ENCODE measurements around the gene CENPQ.

The CENPQ gene, protein sequence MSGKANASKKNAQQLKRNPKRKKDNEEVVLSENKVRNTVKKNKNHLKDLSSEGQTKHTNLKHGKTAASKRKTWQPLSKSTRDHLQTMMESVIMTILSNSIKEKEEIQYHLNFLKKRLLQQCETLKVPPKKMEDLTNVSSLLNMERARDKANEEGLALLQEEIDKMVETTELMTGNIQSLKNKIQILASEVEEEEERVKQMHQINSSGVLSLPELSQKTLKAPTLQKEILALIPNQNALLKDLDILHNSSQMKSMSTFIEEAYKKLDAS

DNA sequence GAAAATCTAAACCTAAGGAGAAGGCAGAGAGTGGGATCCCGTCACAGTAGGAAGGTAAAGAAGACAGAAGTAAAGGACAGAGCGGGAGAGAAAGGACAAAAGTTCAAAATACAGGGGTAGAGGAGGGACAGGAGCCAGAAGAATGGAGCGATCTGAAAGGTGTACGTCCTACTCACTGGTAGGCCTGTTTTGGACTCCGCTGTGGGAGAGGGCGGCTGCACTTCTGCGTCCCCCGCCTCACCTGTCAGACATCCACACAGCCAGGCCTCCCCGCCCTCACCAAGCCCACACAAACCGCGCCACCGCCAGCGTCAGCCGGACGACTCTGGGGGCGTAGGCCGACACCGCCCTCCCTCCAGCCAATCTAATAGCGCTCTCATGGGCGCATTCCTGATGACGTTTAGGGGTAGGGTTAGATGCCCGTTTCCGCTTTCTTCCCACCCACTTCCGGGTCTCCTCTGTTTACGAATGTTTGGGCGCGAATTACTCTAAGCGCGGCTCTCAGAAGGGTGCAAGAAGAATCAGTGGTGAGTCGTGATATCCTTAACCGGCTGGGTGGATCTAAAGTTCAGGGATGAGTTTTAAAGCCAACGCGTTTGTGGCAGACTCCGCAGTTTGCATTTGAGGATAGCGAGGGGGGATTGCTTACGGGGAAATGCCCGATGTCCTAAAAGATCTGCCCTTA is at the start of gene CENPQ, which contains the start of gene MMUT:
TSS of gene CENPQ (plus strand) at position 444 of the 685 bp plus-strand sequence. CDS start 6,807 bp downstream, outside the sequence.
TSS of gene MMUT (minus strand) at position 327 of the 685 bp plus-strand sequence. CDS start 3,787 bp downstream, outside the sequence.
- Histone ChIP-seq H3K9ac (ENCODE audit: low read length) (peak within 1 kb of the TSS; percentile 94), H3K36me3 (ENCODE audit: control insufficient read depth, insufficient read depth, low read length) (no peaks in the 10 kb centered on the region; the same call in 1 of the 2 replicates), H3K27me3 (ENCODE audit: control insufficient read depth, insufficient read depth, low read length) (no peaks in the 10 kb centered on the region), H3K4me1 (ENCODE audit: control insufficient read depth, insufficient read depth, low read length) (no peaks in the 10 kb centered on the region), H3K4me3 (ENCODE audit: low read depth, low read length) (peak within 1 kb of the TSS; percentile 93), H3K9me3 (ENCODE audit: control insufficient read depth, insufficient read depth, low read depth, low read length) (no peaks in the 10 kb centered on the region), H3K27ac (ENCODE audit: low read depth, low read length) (peak within 1 kb of the TSS; percentile 73)

DNA sequence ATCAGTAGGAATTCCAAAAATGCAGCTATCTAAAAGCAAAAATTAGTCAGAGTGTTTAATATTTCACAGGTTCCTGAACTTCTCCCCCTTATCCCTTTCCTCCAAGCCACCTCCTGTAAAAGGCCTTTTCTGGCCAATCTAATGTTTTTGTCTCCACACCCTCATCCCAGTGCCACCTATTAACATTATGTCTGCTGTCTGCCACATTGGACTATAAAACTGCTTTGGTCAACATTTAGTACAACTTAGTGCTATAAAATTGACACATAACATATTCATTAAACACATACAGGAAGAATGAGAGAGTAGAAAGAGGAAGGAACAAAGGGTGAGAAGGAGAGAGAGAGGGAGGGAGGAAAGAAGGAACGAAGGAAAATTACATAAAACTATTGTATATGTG is 47.8 kb upstream of the CENPQ start:
- no peak overlapping the region for H3K4me3 ChIP-seq (ENCODE audit: low read depth, low read length)

DNA sequence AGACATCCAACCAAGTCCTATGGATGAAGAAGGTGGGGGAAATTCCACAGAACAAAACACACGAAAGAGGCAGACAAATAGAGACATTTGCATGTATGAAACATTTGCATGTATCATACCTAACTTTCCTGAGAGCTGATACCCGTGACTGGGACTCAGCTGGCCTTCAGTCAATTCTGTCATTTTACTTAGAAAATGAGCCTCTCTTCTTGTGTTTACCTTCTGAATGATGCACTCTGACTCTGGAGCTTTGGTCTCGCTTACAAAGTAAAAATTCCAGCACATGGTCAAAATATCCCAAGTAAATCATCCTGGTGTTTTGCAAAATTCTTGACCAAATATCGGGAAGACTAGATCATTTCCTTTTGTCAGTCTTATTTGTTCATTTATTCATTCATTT is 47.0 kb upstream of the CENPQ start:
- H3K27me3 ChIP-seq (ENCODE audit: control insufficient read depth, insufficient read depth, low read length) = no peaks in the 10 kb centered on the region
- no peak overlapping the region for H3K27ac ChIP-seq (ENCODE audit: low read depth, low read length)
- H3K4me3 ChIP-seq (ENCODE audit: low read depth, low read length) = no peak overlapping the region
- no peaks in the 10 kb centered on the region for H3K36me3 ChIP-seq (ENCODE audit: control insufficient read depth, insufficient read depth, low read length)
- H3K9ac ChIP-seq (ENCODE audit: low read length) = no peak overlapping the region
- no peaks in the 10 kb centered on the region for H3K4me1 ChIP-seq (ENCODE audit: control insufficient read depth, insufficient read depth, low read length)
- 0 out of 2 replicates have a peak, but pooled peaks cover 4% of the 10 kb centered on the region for H3K9me3 ChIP-seq (ENCODE audit: control insufficient read depth, insufficient read depth, low read depth, low read length)

More for the DNA sequence above, 47.8 kb upstream of the CENPQ start:
- Histone ChIP-seq H3K36me3 (ENCODE audit: control insufficient read depth, insufficient read depth, low read length) (no peaks in the 10 kb centered on the region), H3K9ac (ENCODE audit: low read length) (no peak overlapping the region), H3K27ac (ENCODE audit: low read depth, low read length) (no peak overlapping the region), H3K4me1 (ENCODE audit: control insufficient read depth, insufficient read depth, low read length) (no peaks in the 10 kb centered on the region), H3K27me3 (ENCODE audit: control insufficient read depth, insufficient read depth, low read length) (no peaks in the 10 kb centered on the region), H3K9me3 (ENCODE audit: control insufficient read depth, insufficient read depth, low read depth, low read length) (0 out of 2 replicates have a peak, but pooled peaks cover 4% of the 10 kb centered on the region)

DNA sequence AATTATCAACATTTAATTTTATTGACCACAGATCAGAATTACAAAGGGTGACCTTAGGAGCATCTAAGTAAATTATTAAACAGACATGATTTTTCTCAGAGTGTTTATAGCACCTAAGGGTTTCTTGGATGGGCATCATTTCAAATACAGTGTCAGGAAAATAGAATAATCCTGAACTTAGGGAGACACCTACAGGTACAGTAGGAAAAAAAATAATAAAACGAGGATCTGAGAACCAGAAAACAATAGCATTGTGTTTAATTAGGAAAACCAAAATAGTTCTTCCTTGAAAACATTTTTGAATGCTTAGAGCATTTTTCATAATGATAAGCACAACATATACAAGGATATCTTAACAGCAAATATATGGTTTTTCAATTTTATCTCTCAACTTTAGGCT is 39.4 kb upstream of the CENPQ start:
- Histone ChIP-seq H3K4me1 (ENCODE audit: control insufficient read depth, insufficient read depth, low read length) (no peaks in the 10 kb centered on the region), H3K27me3 (ENCODE audit: control insufficient read depth, insufficient read depth, low read length) (no peaks in the 10 kb centered on the region), H3K4me3 (ENCODE audit: low read depth, low read length) (no peak overlapping the region), H3K36me3 (ENCODE audit: control insufficient read depth, insufficient read depth, low read length) (no peaks in the 10 kb centered on the region), H3K27ac (ENCODE audit: low read depth, low read length) (no peak overlapping the region), H3K9ac (ENCODE audit: low read length) (no peak overlapping the region), H3K9me3 (ENCODE audit: control insufficient read depth, insufficient read depth, low read depth, low read length) (no peaks in the 10 kb centered on the region)

DNA sequence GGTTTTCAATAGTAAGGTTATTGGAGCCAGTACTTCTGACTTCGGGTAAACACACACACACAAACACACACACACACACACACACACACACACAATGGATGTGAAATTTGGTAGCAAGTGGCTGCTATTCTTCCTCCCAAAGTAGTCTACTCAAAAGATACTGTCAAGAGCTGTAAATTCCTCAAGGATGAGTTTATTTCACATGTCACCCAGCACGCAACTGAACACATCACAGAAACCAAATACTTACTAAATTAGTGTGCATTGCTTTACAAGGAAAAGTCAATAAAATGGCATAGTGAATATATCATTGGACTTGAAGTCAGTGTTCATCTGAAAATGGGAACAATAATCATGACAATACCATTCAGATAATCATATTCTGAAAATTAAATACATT is 33.0 kb upstream of the CENPQ start:
- H3K9ac ChIP-seq (ENCODE audit: low read length) = no peak overlapping the region
- H3K9me3 ChIP-seq (ENCODE audit: control insufficient read depth, insufficient read depth, low read depth, low read length) = no peaks in the 10 kb centered on the region
- H3K4me3 ChIP-seq (ENCODE audit: low read depth, low read length) = no peak overlapping the region

DNA sequence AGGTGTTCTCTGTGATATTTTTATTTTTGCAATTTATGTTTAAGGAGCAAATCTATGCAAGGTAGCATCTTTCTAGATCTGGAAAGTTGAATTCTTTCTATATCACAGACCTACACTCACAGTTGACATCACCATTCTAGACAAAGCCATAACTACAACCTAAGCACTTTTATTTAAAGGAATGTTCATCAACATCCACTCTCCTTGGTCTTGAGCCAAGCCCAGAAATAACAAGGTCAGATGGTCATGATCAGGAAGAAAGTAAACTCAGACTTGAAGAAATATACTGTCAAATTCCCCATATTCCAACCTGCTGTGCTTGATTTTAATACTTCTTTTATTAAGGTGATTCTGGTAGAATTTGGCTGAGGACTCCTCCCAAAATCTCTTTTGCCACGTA is 32.3 kb upstream of the CENPQ start:
- Histone ChIP-seq H3K4me1 (ENCODE audit: control insufficient read depth, insufficient read depth, low read length) (no peaks in the 10 kb centered on the region), H3K27ac (ENCODE audit: low read depth, low read length) (no peak overlapping the region), H3K9ac (ENCODE audit: low read length) (no peak overlapping the region)

More for the DNA sequence above, 33.0 kb upstream of the CENPQ start:
- H3K27me3 ChIP-seq (ENCODE audit: control insufficient read depth, insufficient read depth, low read length) = no peaks in the 10 kb centered on the region
- no peak overlapping the region for H3K27ac ChIP-seq (ENCODE audit: low read depth, low read length)
- no peaks in the 10 kb centered on the region for H3K4me1 ChIP-seq (ENCODE audit: control insufficient read depth, insufficient read depth, low read length)
- peaks cover 15% of the 10 kb centered on the region for H3K36me3 ChIP-seq (ENCODE audit: control insufficient read depth, insufficient read depth, low read length)

DNA sequence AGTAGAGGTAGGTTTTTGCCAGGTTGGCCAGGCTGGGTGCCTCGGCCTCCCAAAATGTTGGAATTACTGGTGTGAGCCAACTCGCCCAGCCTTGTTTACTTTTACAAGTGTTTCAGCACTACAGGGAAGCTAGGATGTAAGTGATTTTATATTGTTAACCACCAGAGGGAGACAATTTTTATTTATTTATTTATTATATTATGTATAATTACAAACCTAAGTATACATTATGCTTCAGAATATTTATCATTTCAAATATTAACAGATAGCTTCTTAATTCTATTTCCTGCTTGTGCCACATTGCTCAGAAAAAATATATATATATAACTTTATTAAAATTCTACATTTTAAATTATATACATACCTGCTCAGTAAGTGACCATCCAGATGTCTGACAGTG is 9.9 kb upstream of the CENPQ start:
- no peaks in the 10 kb centered on the region for H3K27me3 ChIP-seq (ENCODE audit: control insufficient read depth, insufficient read depth, low read length)
- peaks cover 20% of the 10 kb centered on the region for H3K36me3 ChIP-seq (ENCODE audit: control insufficient read depth, insufficient read depth, low read length)

More for the DNA sequence above, 32.3 kb upstream of the CENPQ start:
- H3K4me3 ChIP-seq (ENCODE audit: low read depth, low read length) = no peak overlapping the region
- H3K27me3 ChIP-seq (ENCODE audit: control insufficient read depth, insufficient read depth, low read length) = no peaks in the 10 kb centered on the region
- H3K36me3 ChIP-seq (ENCODE audit: control insufficient read depth, insufficient read depth, low read length) = peaks cover 18% of the 10 kb centered on the region
- H3K9me3 ChIP-seq (ENCODE audit: control insufficient read depth, insufficient read depth, low read depth, low read length) = no peaks in the 10 kb centered on the region

DNA sequence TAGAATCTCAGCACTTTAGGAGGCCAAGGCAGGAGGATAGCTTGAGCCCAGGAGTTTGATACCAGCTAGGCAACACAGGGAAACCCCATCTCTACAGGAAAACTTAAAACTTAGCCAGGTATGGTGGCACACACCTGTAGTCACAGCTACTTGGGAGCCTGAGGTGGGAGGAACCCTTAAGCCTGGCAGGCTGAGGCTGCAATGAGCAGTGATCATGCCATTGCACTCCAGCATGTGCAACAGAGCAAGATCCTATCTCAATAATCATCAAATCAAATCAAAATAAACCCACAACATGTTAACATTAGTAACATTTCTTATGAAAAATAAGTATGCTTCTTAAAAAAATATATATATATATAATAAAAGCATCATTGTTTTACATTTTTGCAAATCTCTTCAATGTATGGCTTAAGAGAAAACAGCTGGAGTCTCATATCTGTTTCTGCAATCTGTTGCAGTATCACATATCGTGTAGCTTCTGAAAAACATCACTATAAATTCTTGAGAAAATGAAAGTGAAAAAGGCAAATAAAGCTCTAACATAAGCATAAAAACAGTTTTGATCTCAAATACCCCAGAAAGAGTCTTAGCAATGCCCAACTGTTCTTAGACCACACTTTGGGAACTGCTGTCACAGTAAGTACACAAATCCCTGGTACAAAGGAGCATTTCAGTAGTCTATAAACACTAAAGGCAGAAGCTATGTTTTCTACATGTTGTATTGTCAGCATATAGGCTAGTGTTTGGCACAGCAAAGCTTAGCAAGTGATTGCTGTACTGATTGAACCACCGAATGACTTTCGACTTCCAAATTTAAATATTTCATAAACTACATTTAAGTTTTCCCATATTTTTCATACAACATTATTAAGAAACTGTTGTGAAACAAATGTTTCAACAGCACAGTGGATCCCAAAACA is 8.1 kb upstream of the CENPQ start:
- Histone ChIP-seq H3K4me1 (ENCODE audit: control insufficient read depth, insufficient read depth, low read length) (no peaks in the 10 kb centered on the region), H3K27ac (ENCODE audit: low read depth, low read length) (no peak overlapping the region), H3K36me3 (ENCODE audit: control insufficient read depth, insufficient read depth, low read length) (peaks cover 15% of the 10 kb centered on the region), H3K9me3 (ENCODE audit: control insufficient read depth, insufficient read depth, low read depth, low read length) (no peaks in the 10 kb centered on the region), H3K4me3 (ENCODE audit: low read depth, low read length) (no peak overlapping the region), H3K27me3 (ENCODE audit: control insufficient read depth, insufficient read depth, low read length) (no peaks in the 10 kb centered on the region), H3K9ac (ENCODE audit: low read length) (no peak overlapping the region)

More for the DNA sequence above, 9.9 kb upstream of the CENPQ start:
- no peak overlapping the region for H3K27ac ChIP-seq (ENCODE audit: low read depth, low read length)
- no peaks in the 10 kb centered on the region for H3K9me3 ChIP-seq (ENCODE audit: control insufficient read depth, insufficient read depth, low read depth, low read length)
- no peak overlapping the region for H3K9ac ChIP-seq (ENCODE audit: low read length)
- H3K4me1 ChIP-seq (ENCODE audit: control insufficient read depth, insufficient read depth, low read length) = no peaks in the 10 kb centered on the region
- no peak overlapping the region for H3K4me3 ChIP-seq (ENCODE audit: low read depth, low read length)

DNA sequence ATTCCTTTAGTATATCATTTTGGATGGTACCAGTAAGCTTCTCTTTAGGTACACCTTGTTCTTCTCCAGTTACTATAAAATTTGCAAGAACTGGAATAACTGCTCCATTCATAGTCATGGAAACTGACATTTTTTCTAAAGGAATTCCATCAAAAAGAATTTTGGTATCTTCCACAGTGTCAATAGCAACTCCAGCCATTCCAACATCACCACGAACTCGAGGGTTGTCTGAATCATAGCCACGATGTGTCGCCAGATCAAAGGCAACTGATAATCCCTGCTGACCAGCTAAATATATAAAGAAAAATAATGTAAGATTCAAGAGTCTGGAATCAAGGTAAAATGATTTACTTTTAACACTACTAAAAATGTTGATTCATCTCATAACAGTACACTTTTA is 5.4 kb upstream of the CENPQ start:
- no peak overlapping the region for H3K4me3 ChIP-seq (ENCODE audit: low read depth, low read length)
- no peaks in the 10 kb centered on the region for H3K9me3 ChIP-seq (ENCODE audit: control insufficient read depth, insufficient read depth, low read depth, low read length)
- no peaks in the 10 kb centered on the region for H3K4me1 ChIP-seq (ENCODE audit: control insufficient read depth, insufficient read depth, low read length)
- H3K36me3 ChIP-seq (ENCODE audit: control insufficient read depth, insufficient read depth, low read length) = peaks cover 7% of the 10 kb centered on the region
- no peaks in the 10 kb centered on the region for H3K27me3 ChIP-seq (ENCODE audit: control insufficient read depth, insufficient read depth, low read length)
- no peak overlapping the region for H3K27ac ChIP-seq (ENCODE audit: low read depth, low read length)
- H3K9ac ChIP-seq (ENCODE audit: low read length) = no peak overlapping the region

DNA sequence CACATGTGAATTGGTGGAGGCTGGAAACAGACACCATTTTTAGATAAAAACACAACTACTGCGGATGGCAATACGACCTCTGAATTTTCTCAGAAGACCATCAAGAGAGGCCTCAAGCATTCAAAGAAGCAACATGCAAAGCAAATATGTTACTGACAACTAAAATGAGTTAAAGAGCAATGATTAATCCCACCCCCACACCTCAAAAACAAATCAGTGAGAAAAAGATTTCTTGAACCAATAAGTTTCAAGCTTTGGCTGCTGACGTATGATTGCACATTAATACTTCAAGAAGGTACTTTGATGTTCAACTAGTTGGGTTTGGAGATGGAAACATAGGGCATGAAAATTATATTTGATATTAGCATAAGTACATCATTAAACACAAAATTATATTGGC is 1.1 kb upstream of the CENPQ start:
- peak overlapping the region; percentile 93 for H3K4me3 ChIP-seq (ENCODE audit: low read depth, low read length)
- no peaks in the 10 kb centered on the region for H3K27me3 ChIP-seq (ENCODE audit: control insufficient read depth, insufficient read depth, low read length)
- no peak overlapping the region for H3K27ac ChIP-seq (ENCODE audit: low read depth, low read length)
- H3K4me1 ChIP-seq (ENCODE audit: control insufficient read depth, insufficient read depth, low read length) = no peaks in the 10 kb centered on the region
- H3K36me3 ChIP-seq (ENCODE audit: control insufficient read depth, insufficient read depth, low read length) = peaks cover 3% of the 10 kb centered on the region
- H3K9me3 ChIP-seq (ENCODE audit: control insufficient read depth, insufficient read depth, low read depth, low read length) = no peaks in the 10 kb centered on the region
- peak overlapping the region; percentile 85 for H3K9ac ChIP-seq (ENCODE audit: low read length)
